Effector memory CD8-positive, alpha-beta T cell (primary cell): ENCODE data around the gene SPTBN4.
"Not testable (repeated sequence)": the region's sequence is repeated elsewhere in the genome, so short reads cannot be mapped to it uniquely, and the experiment has no call there.

Experiments
- ATAC-seq: fragments of 150-1000 bp; cut with Tn5 transposase; replicated peaks from 2 replicates; pipeline ENCODE4 v1.10.0; 2021; ENCODE audit warnings: mild to moderate bottlenecking, moderate library complexity
- DNase-seq, 3 experiments: peaks; one replicate each; pipeline ENCODE4 v3.0.0; 2021
- H3K27ac Mint-ChIP-seq, 2 donors: one replicate each; pipeline ENCODE4 v1.8.0; 2022; ENCODE audit warnings: mild to moderate bottlenecking in 2 of 2, mixed read lengths in 2 of 2, moderate library complexity in 2 of 2
- H3K27me3 Mint-ChIP-seq, 2 donors: one replicate each; pipeline ENCODE4 v1.8.0; 2022; ENCODE audit warnings: mixed read lengths in 2 of 2
- H3K36me3 Mint-ChIP-seq: one replicate; pipeline ENCODE4 v1.8.0; 2022; ENCODE audit warnings: mild to moderate bottlenecking, moderate library complexity, mixed read lengths; ENCODE audit not compliant: insufficient read depth
- H3K4me1 Mint-ChIP-seq, 2 donors: one replicate each; pipeline ENCODE4 v1.8.0; 2022; ENCODE audit warnings: low read depth in 2 of 2, mixed read lengths in 2 of 2
- H3K4me3 Mint-ChIP-seq, 2 donors: one replicate each; pipeline ENCODE4 v1.8.0; 2022; ENCODE audit warnings: mild to moderate bottlenecking in 2 of 2, mixed read lengths in 2 of 2, moderate library complexity in 2 of 2
- H3K9me3 Mint-ChIP-seq, 2 donors: one replicate each; pipeline ENCODE4 v1.8.0; 2022; ENCODE audit warnings: mixed read lengths in 2 of 2

SPTBN4 gene

GRCh38 chr19:40463587-40464037 lies 3.2 kb upstream of the SPTBN4 start:
- H3K27ac Mint-ChIP-seq, DNase-seq, H3K9me3 Mint-ChIP-seq, ATAC-seq, H3K4me3 Mint-ChIP-seq: not testable (repeated sequence)
- Mint-ChIP-seq H3K27me3 (peaks cover 6 to 11% of the 10 kb centered on the region in 2 donors), H3K4me1 (peaks cover 20 to 26% of the 10 kb centered on the region in 2 donors), H3K36me3 (peaks cover 27% of the 10 kb centered on the region)

GRCh38 chr19:40464059-40465024 lies 2.5 kb upstream of the SPTBN4 start:
- H3K27ac Mint-ChIP-seq = peak overlapping the region; percentile 94 to 95
- H3K9me3 Mint-ChIP-seq = no peaks in the 10 kb centered on the region
- H3K4me1 Mint-ChIP-seq = peaks cover 20 to 26% of the 10 kb centered on the region in 2 donors
- no peak for ATAC-seq
- H3K4me3 Mint-ChIP-seq = peak overlapping the region; percentile 79 to 84
- peaks cover 27% of the 10 kb centered on the region for H3K36me3 Mint-ChIP-seq
- peaks cover 6 to 11% of the 10 kb centered on the region in 2 donors for H3K27me3 Mint-ChIP-seq
- DNase-seq = peak; percentile 52 to 72 (median 58)

- peak in 2 of 3 experiments; percentile 45 to 48 for DNase-seq
- Mint-ChIP-seq H3K9me3 (no peaks in the 10 kb centered on the region), H3K4me1 (peaks cover 20 to 26% of the 10 kb centered on the region in 2 donors), H3K27me3 (peaks cover 6 to 11% of the 10 kb centered on the region in 2 donors), H3K27ac (peak overlapping the region; percentile 94 to 95), H3K36me3 (peaks cover 27% of the 10 kb centered on the region), H3K4me3 (peak overlapping the region; percentile 79 to 84)
- ATAC-seq = peak; percentile 6
Measured at GRCh38 chr19:40465025-40465556, 1.7 kb upstream of the SPTBN4 start.

GRCh38 chr19:40465557-40466218 lies 1.1 kb upstream of the SPTBN4 start, which contains the start of gene BLVRB:
Gene BLVRB (minus strand): TSS chr19:40465745. CDS start chr19:40465688, 57 bp downstream.
- DNase-seq = peak; percentile 99
- peaks cover 20 to 26% of the 10 kb centered on the region in 2 donors for H3K4me1 Mint-ChIP-seq
- peak; percentile 60 for ATAC-seq
- H3K27me3 Mint-ChIP-seq = peaks cover 6 to 16% of the 10 kb centered on the region in 2 donors
- H3K36me3 Mint-ChIP-seq = peaks cover 29% of the 10 kb centered on the region
- H3K4me3 Mint-ChIP-seq = peak within 1 kb of the TSS; percentile 79 to 84
- H3K27ac Mint-ChIP-seq = peak within 1 kb of the TSS; percentile 94 to 95
- H3K9me3 Mint-ChIP-seq = no peaks in the 10 kb centered on the region

- H3K4me1 Mint-ChIP-seq = peaks cover 20 to 25% of the 10 kb centered on the region in 2 donors
- H3K4me3 Mint-ChIP-seq = peak overlapping the region; percentile 79 to 84
- peaks cover 29% of the 10 kb centered on the region for H3K36me3 Mint-ChIP-seq
Measured at GRCh38 chr19:40466219-40466984, 399 bp upstream of the SPTBN4 start.

GRCh38 chr19:40469011-40469410 lies 2.2 kb downstream of the SPTBN4 start:
- peaks cover 6 to 21% of the 10 kb centered on the region in 2 donors for H3K27me3 Mint-ChIP-seq
- DNase-seq (no peak), ATAC-seq (no peak)
- H3K9me3 Mint-ChIP-seq = no peaks in the 10 kb centered on the region
- peaks cover 15 to 25% of the 10 kb centered on the region in 2 donors for H3K4me1 Mint-ChIP-seq
- H3K36me3 Mint-ChIP-seq = peaks cover 27% of the 10 kb centered on the region
- no peak overlapping the region for H3K4me3 Mint-ChIP-seq
- no peak overlapping the region for H3K27ac Mint-ChIP-seq

More at GRCh38 chr19:40466219-40466984, 399 bp upstream of the SPTBN4 start:
- peak overlapping the region; percentile 94 to 95 for H3K27ac Mint-ChIP-seq
- no peaks in the 10 kb centered on the region for H3K9me3 Mint-ChIP-seq
- peaks cover 6 to 21% of the 10 kb centered on the region in 2 donors for H3K27me3 Mint-ChIP-seq
- ATAC-seq (peak; percentile 69), DNase-seq (peak in 2 of 3 experiments; percentile 84 to 87)

- Mint-ChIP-seq H3K4me1 (peaks cover 6 to 9% of the 10 kb centered on the region in 2 donors), H3K27me3 (peaks cover 6 to 19% of the 10 kb centered on the region in 2 donors), H3K27ac (no peak overlapping the region), H3K36me3 (peaks cover 12% of the 10 kb centered on the region), H3K9me3 (no peaks in the 10 kb centered on the region), H3K4me3 (peak overlapping the region in 1 of 2 donors; percentile 27)
- no peak for ATAC-seq
- no peak for DNase-seq
Measured at GRCh38 chr19:40471111-40471510, 4.3 kb downstream of the SPTBN4 start.

- ATAC-seq = no peak
- Mint-ChIP-seq H3K27me3 (peaks cover 0 to 10% of the 10 kb centered on the region in 2 donors), H3K4me3 (no peak overlapping the region), H3K27ac (no peak overlapping the region), H3K9me3 (no peaks in the 10 kb centered on the region), H3K36me3 (peaks cover 6% of the 10 kb centered on the region), H3K4me1 (peaks cover 0 to 3% of the 10 kb centered on the region in 2 donors)
- DNase-seq = no peak
Measured at GRCh38 chr19:40472516-40472915, 5.7 kb downstream of the SPTBN4 start.

GRCh38 chr19:40474737-40475136 lies 7.9 kb downstream of the SPTBN4 start:
- DNase-seq (no peak), ATAC-seq (no peak)
- Mint-ChIP-seq H3K9me3 (no peaks in the 10 kb centered on the region), H3K27me3 (peaks cover 9 to 22% of the 10 kb centered on the region in 2 donors), H3K4me3 (no peak overlapping the region), H3K36me3 (peaks cover 6% of the 10 kb centered on the region), H3K4me1 (peaks cover 0 to 1% of the 10 kb centered on the region in 2 donors), H3K27ac (no peak overlapping the region)

- not testable (repeated sequence) for H3K4me3 Mint-ChIP-seq, H3K36me3 Mint-ChIP-seq, H3K9me3 Mint-ChIP-seq, DNase-seq, H3K27ac Mint-ChIP-seq, H3K4me1 Mint-ChIP-seq, ATAC-seq
- peaks cover 9 to 20% of the 10 kb centered on the region in 2 donors for H3K27me3 Mint-ChIP-seq
Measured at GRCh38 chr19:40475878-40476644, 9.3 kb downstream of the SPTBN4 start.

- H3K27me3 Mint-ChIP-seq = peaks cover 22 to 57% of the 10 kb centered on the region in 2 donors
- H3K36me3 Mint-ChIP-seq = peaks cover 7% of the 10 kb centered on the region
- H3K4me3 Mint-ChIP-seq = no peak overlapping the region
- peaks cover 7 to 8% of the 10 kb centered on the region in 2 donors for H3K4me1 Mint-ChIP-seq
- H3K27ac Mint-ChIP-seq = no peak overlapping the region
- no peak for ATAC-seq
- no peaks in the 10 kb centered on the region for H3K9me3 Mint-ChIP-seq
- no peak for DNase-seq
Measured at GRCh38 chr19:40486017-40486416, 19.2 kb downstream of the SPTBN4 start.

- peaks cover 32 to 48% of the 10 kb centered on the region in 2 donors for H3K27me3 Mint-ChIP-seq
- no peak overlapping the region for H3K27ac Mint-ChIP-seq
- peaks cover 7 to 8% of the 10 kb centered on the region in 2 donors for H3K4me1 Mint-ChIP-seq
- H3K9me3 Mint-ChIP-seq = no peaks in the 10 kb centered on the region
- no peak overlapping the region for H3K4me3 Mint-ChIP-seq
- no peak for ATAC-seq
- H3K36me3 Mint-ChIP-seq = peaks cover 7% of the 10 kb centered on the region
- no peak for DNase-seq
Measured at GRCh38 chr19:40489882-40490230, 23.1 kb downstream of the SPTBN4 start.
